K562 (cell line): ENCODE data around the gene ABLIM1. TPM values are rescaled to one million over a fixed set of nuclear protein-coding genes. Genes with fewer than 3 reads are reported as not detected.

Experiments
- ATAC-seq: fragments of 200-7000 bp; cut with Tn5 transposase; 3 replicates; pipeline ENCODE4 v1.9.1; 2020; ENCODE audit warnings: moderate library complexity
- BruUV-seq: library from RNA; stranded (reverse); fragments of 400-500 nt; replicated peaks from 2 replicates; lab custom pipeline; 2021; lab: Mats Ljungman, UMichigan
- CTCF ChIA-PET: fragments of 300-600 bp; formaldehyde crosslinking; extraction: SDS; loops from one replicate; lab custom pipeline; 2021; ENCODE audit warnings: low intra/inter-chr PET ratio; lab: Yijun Ruan, JAX
- POLR2A ChIA-PET: fragments of 300-600, 350-650 bp; sonication (Branson Sonifier 250); formaldehyde crosslinking; extraction: SDS; loops from one replicate; lab custom pipeline; 2021; ENCODE audit warnings: antibody characterized with exemption, inconsistent platforms; lab: Yijun Ruan, JAX
- DNase-seq, 4 experiments: peaks; one replicate each; pipeline versions ENCODE4 v3.0.0 to v3.0.0-alpha.2; 2011 to 2018; ENCODE audit warnings: low spot score in 3 of 4, mixed read lengths in 3 of 4; ENCODE audit errors: extremely low read depth in 1 of 4
- FAIRE-seq: peaks from 2 replicates; lab custom pipeline; 2011; peaks lifted over from hg19 to GRCh38; lab: Jason Lieb, UNC
- H2AFZ ChIP-seq: 2 replicates; pipeline ENCODE4 v1.6.0; 2011; ENCODE audit warnings: low read depth, low read length, control low read depth, inconsistent platforms
- H3K27ac ChIP-seq: fragments of 200-600 bp; 3 replicates; pipeline ENCODE4 v1.8.0; 2011; ENCODE audit warnings: low read depth, mild to moderate bottlenecking, control low read depth, inconsistent platforms, low read length, moderate library complexity, mixed read lengths; ENCODE audit errors: extremely low read depth
- H3K27me3 ChIP-seq, 2 experiments: fragments of 300-600 bp in 1 of 2; 2 replicates in 1 of 2; 3 replicates in 1 of 2; pipeline versions ENCODE4 v1.6.0 to v1.8.0; 2011; ENCODE audit warnings: inconsistent platforms in 2 of 2, low read length in 2 of 2, mild to moderate bottlenecking in 1 of 2, mixed read lengths in 1 of 2, moderate library complexity in 1 of 2; ENCODE audit not compliant: control insufficient read depth in 2 of 2, insufficient read depth in 2 of 2
- H3K36me3 ChIP-seq: fragments of 300-600 bp; 3 replicates; pipeline ENCODE4 v1.8.0; 2011; ENCODE audit warnings: mild to moderate bottlenecking, low read length, inconsistent platforms; ENCODE audit not compliant: control insufficient read depth, insufficient read depth
- H3K4me1 ChIP-seq, 2 experiments: fragments of 200-600 bp in 1 of 2; replicated peaks in 1 of 2; 2 replicates in 1 of 2; 3 replicates in 1 of 2; pipeline versions ENCODE4 v1.5.1 to v1.8.0; 2011; ENCODE audit warnings: inconsistent platforms in 2 of 2, low read length in 2 of 2, mild to moderate bottlenecking in 1 of 2, mixed read lengths in 1 of 2, moderate library complexity in 1 of 2; ENCODE audit not compliant: control insufficient read depth in 2 of 2, insufficient read depth in 2 of 2
- H3K4me2 ChIP-seq: 2 replicates; pipeline ENCODE4 v1.6.1; 2011; ENCODE audit warnings: low read length, control low read depth, inconsistent platforms, mixed read lengths; ENCODE audit not compliant: insufficient read depth
- H3K4me3 ChIP-seq: fragments of 200-600 bp; sonication (generic), shearing (Covaris generic); 2 replicates; pipeline ENCODE4 v1.5.1; 2016; ENCODE audit warnings: control low read depth, inconsistent platforms
- H3K79me2 ChIP-seq: fragments of 200-600 bp; 3 replicates; pipeline ENCODE4 v1.8.0; 2011; ENCODE audit warnings: low read length, inconsistent platforms; ENCODE audit not compliant: control insufficient read depth, insufficient read depth
- H3K9ac ChIP-seq, 2 experiments: 2 replicates each; pipeline versions ENCODE4 v1.6.0 to v1.6.1; 2011; ENCODE audit warnings: low read depth in 2 of 2, low read length in 2 of 2, control low read depth in 1 of 2, inconsistent platforms in 1 of 2, mild to moderate bottlenecking in 1 of 2, mixed read lengths in 1 of 2; ENCODE audit not compliant: insufficient read depth in 1 of 2
- H3K9me1 ChIP-seq: one replicate; pipeline ENCODE4 v1.6.0; 2011; ENCODE audit warnings: inconsistent platforms, mild to moderate bottlenecking, low read length, moderate library complexity; ENCODE audit not compliant: control insufficient read depth, insufficient read depth
- H3K9me3 ChIP-seq: replicated peaks from 2 replicates; pipeline ENCODE4 v1.5.1; 2011; ENCODE audit warnings: low read depth, low read length, inconsistent platforms; ENCODE audit not compliant: control insufficient read depth, insufficient read depth
- H4K20me1 ChIP-seq: replicated peaks from 2 replicates; pipeline ENCODE4 v1.6.1; 2011; ENCODE audit warnings: low read length, inconsistent platforms, mixed read lengths; ENCODE audit not compliant: control insufficient read depth, insufficient read depth
- BRCA1 ChIP-seq, 2 experiments: fragments of 450-650 bp in 1 of 2; sonication (generic) in 1 of 2; formaldehyde crosslinking in 1 of 2; IDR thresholded peaks; 2 replicates each; pipeline versions ENCODE4 v1.5.0 to v1.6.1; 2017 to 2020; ENCODE audit warnings: mild to moderate bottlenecking in 1 of 2, missing genetic modification reagents in 1 of 2
- EHMT2 ChIP-seq: fragments of 450-650 bp; IDR thresholded peaks from 2 replicates; pipeline ENCODE4 v1.6.1; 2018; ENCODE audit warnings: antibody characterized with exemption
- OTX1 ChIP-seq: fragments of 450-650 bp; formaldehyde crosslinking; IDR thresholded peaks from 2 replicates; pipeline ENCODE4 v1.4.0; 2022; ENCODE audit warnings: mild to moderate bottlenecking
- POLR2B ChIP-seq: fragments of 450-650 bp; IDR thresholded peaks from 2 replicates; pipeline ENCODE4 v1.6.1; 2018; ENCODE audit warnings: low read depth; ENCODE audit not compliant: partially characterized antibody
- USF2 ChIP-seq: sonication (generic); formaldehyde crosslinking; IDR thresholded peaks from 2 replicates; pipeline ENCODE4 v1.5.0; 2020; ENCODE audit warnings: missing genetic modification reagents
- ZNF140 ChIP-seq: fragments of 250-450 bp; sonication (Bioruptor Pico); IDR thresholded peaks from 2 replicates; pipeline ENCODE4 v1.8.0; 2021; ENCODE audit warnings: moderate library complexity, mild to moderate bottlenecking, inconsistent platforms
- WGBS: fragments of 100-300 bp; shearing (Covaris generic); methylation state at CpG from one replicate; pipeline ENCODE4 v1.1.6; 2016; ENCODE audit warnings: low coverage, mixed read lengths; ENCODE audit not compliant: insufficient coverage; ENCODE audit errors: missing lambda C conversion rate; 5-methylcytosine and 5-hydroxymethylcytosine counted together
- in situ Hi-C: fragments of 300-500 bp; cut with MboI; formaldehyde crosslinking; loops from 4 replicates; pipeline ENCODE4 v1.15.0; 2018; ENCODE audit warnings: inconsistent platforms, mixed read lengths
- intact Hi-C: fragments of 100-400 bp; cut with micrococcal nuclease; formaldehyde crosslinking; loops from 2 replicates; pipeline ENCODE4 v1.14.2; 2022
- polyA plus RNA-seq, 8 experiments: library from polyadenylated mRNA; depleted of rRNA in 4 of 8; stranded (reverse) in 5 of 8; unstranded in 3 of 8; fragments of >200 nt; fragmentation: Nextera tagmentation in 2 of 8; fragmentation: Illumina TruSeq in 1 of 8; extraction: Ambion mirVana in 2 of 8; extraction: Trizol in 1 of 8; gene quantifications; 2 replicates each; pipeline versions ENCODE4 v1.2.1 to v1.2.3, GENCODE V29; 2011 to 2014; ENCODE audit warnings: inconsistent platforms in 1 of 8, missing spikeins in 1 of 8
- total RNA-seq, 7 experiments: library from RNA; depleted of rRNA in 6 of 7; stranded (reverse); fragments of >200 nt in 6 of 7; fragmentation: Illumina TruSeq in 2 of 7; extraction: Trizol in 2 of 7; gene quantifications; 2 replicates each; pipeline versions ENCODE4 v1.2.1 to v1.2.3, GENCODE V29; 2011 to 2021; ENCODE audit warnings: low replicate concordance in 1 of 7

The ABLIM1 gene
- total and polyA plus RNA-seq, 9 of the 15 experiments (the other 6 are each of a cell fraction or from before 2014, with no cell fraction given): 0.07 to 0.49 (median 0.14) TPM; not detected in 6

- in situ Hi-C loops: no loop called here
- Histone ChIP-seq H4K20me1 (no peaks in the 10 kb centered on the region; the same call in 1 of the 2 replicates), H3K79me2 (no peaks in the 10 kb centered on the region), H3K9me3 (no peaks in the 10 kb centered on the region), H3K27ac (no peak overlapping the region), H3K4me1 (peaks cover 0 to 6% of the 10 kb centered on the region in 2 experiments; a peak in 2 of 5 replicates), H3K27me3 (peaks cover 0 to 16% of the 10 kb centered on the region in 2 experiments; a peak in 3 of 5 replicates), H3K36me3 (no peaks in the 10 kb centered on the region), H3K9ac (no peak overlapping the region), H3K9me1 (no peaks in the 10 kb centered on the region), H3K4me2 (no peak overlapping the region), H3K4me3 (no peak overlapping the region), H2AFZ (no peak overlapping the region)
- ChIA-PET CTCF (no interaction called here), POLR2A (no interaction called here)
- ATAC-seq (no peak), FAIRE-seq (no peak), DNase-seq (no peak)
- intact Hi-C loops: no loop called here
- BruUV-seq: no TSS peak
- no peak for TF ChIP-seq POLR2B
- 12% methylated on average over 11 of the region's 44 CpGs for WGBS
Observed at GRCh38 chr10:114403541-114404161, 254.4 kb downstream of the ABLIM1 start.

GRCh38 chr10:114402871-114403540 lies 255.1 kb downstream of the ABLIM1 start:
- DNase-seq (no peak), FAIRE-seq (no peak), ATAC-seq (no peak)
- Histone ChIP-seq H3K79me2 (no peaks in the 10 kb centered on the region), H3K9ac (no peak overlapping the region), H2AFZ (no peak overlapping the region), H3K4me2 (no peak overlapping the region), H3K4me3 (no peak overlapping the region), H3K9me1 (no peaks in the 10 kb centered on the region), H3K36me3 (no peaks in the 10 kb centered on the region), H3K27ac (no peak overlapping the region), H4K20me1 (no peaks in the 10 kb centered on the region; the same call in 1 of the 2 replicates), H3K4me1 (peaks cover 0 to 6% of the 10 kb centered on the region in 2 experiments; a peak in 2 of 5 replicates), H3K27me3 (peaks cover 0 to 18% of the 10 kb centered on the region in 2 experiments; a peak in 3 of 5 replicates), H3K9me3 (no peaks in the 10 kb centered on the region)
- POLR2A ChIA-PET: no interaction called here
- intact Hi-C loops: no loop called here
- TF ChIP-seq ZNF140 (CRISPR knock-in tag) (no peak), USF2 (no peak), BRCA1 (IDR thresholded peaks at IDR 0.05) (no peak), BRCA1 (CRISPR knock-in tag; IDR thresholded peaks at IDR 0.05) (no peak), EHMT2 (no peak), OTX1 (no peak)
- CTCF ChIA-PET: no interaction called here
- BruUV-seq: no TSS peak
- in situ Hi-C loops: no loop called here
- WGBS: 12% methylated on average over 13 of the region's 17 CpGs
